GM08714 (cell line): ENCODE measurements around the gene OR10A4.
"Not testable (repeated sequence)": the region's sequence is repeated elsewhere in the genome, so short reads cannot be mapped to it uniquely, and the experiment has no call there.

Experiments used
- H3K4me3 ChIP-seq: fragments of 200-500 bp; sonication (Bioruptor generic); 2 replicates; pipeline ENCODE4 v1.5.1; 2014; ENCODE audit warnings: mild to moderate bottlenecking, low read length, inconsistent platforms
- ZNF274 ChIP-seq: IDR thresholded peaks from 2 replicates; pipeline ENCODE4 v1.6.1; 2012; ENCODE audit warnings: mild to moderate bottlenecking, low read depth, low read length

Gene OR10A4

GRCh38 chr11:6876325-6876724 lies at the start of gene OR10A4:
Gene OR10A4 (plus strand): TSS chr11:6876625. CDS start chr11:6876648, 23 bp downstream.
- no peak within 1 kb of the TSS for H3K4me3 ChIP-seq
- no peak for TF ChIP-seq ZNF274

- TF ChIP-seq ZNF274, result no peak
Observed at GRCh38 chr11:6828103-6828502, 48.3 kb upstream of the OR10A4 start.

GRCh38 chr11:6833356-6833755 lies 43.1 kb upstream of the OR10A4 start:
- no peak for TF ChIP-seq ZNF274

More at GRCh38 chr11:6828103-6828502, 48.3 kb upstream of the OR10A4 start:
- H3K4me3 ChIP-seq, result no peak overlapping the region

GRCh38 chr11:6834021-6834420 lies 42.4 kb upstream of the OR10A4 start:
- TF ChIP-seq ZNF274, result no peak
- H3K4me3 ChIP-seq, result no peak overlapping the region

More at GRCh38 chr11:6833356-6833755, 43.1 kb upstream of the OR10A4 start:
- no peak overlapping the region for H3K4me3 ChIP-seq

GRCh38 chr11:6841694-6842093 lies 34.7 kb upstream of the OR10A4 start:
- no peak overlapping the region for H3K4me3 ChIP-seq
- no peak for TF ChIP-seq ZNF274

GRCh38 chr11:6843670-6844069 lies 32.8 kb upstream of the OR10A4 start:
- H3K4me3 ChIP-seq, result no peak overlapping the region
- TF ChIP-seq ZNF274, result no peak

- no peak overlapping the region for H3K4me3 ChIP-seq
- TF ChIP-seq ZNF274, result no peak
Observed at GRCh38 chr11:6844356-6844755, 32.1 kb upstream of the OR10A4 start.

GRCh38 chr11:6845383-6845782 lies 31.0 kb upstream of the OR10A4 start, which contains the start of gene OR10A5:
Gene OR10A5 (plus strand): TSS chr11:6845683. CDS start chr11:6845683, 0 bp downstream.
- H3K4me3 ChIP-seq, result no peak within 1 kb of the TSS
- no peak for TF ChIP-seq ZNF274

- no peak for TF ChIP-seq ZNF274
- no peak overlapping the region for H3K4me3 ChIP-seq
Observed at GRCh38 chr11:6850526-6850925, 25.9 kb upstream of the OR10A4 start.

- not testable (repeated sequence) for H3K4me3 ChIP-seq
Observed at GRCh38 chr11:6854801-6855200, 21.6 kb upstream of the OR10A4 start.

GRCh38 chr11:6855971-6856541 lies 20.4 kb upstream of the OR10A4 start:
- TF ChIP-seq ZNF274, result no peak
- no peak overlapping the region for H3K4me3 ChIP-seq

GRCh38 chr11:6856871-6857270 lies 19.6 kb upstream of the OR10A4 start:
- no peak overlapping the region for H3K4me3 ChIP-seq
- no peak for TF ChIP-seq ZNF274

GRCh38 chr11:6862961-6863360 lies 13.5 kb upstream of the OR10A4 start, which contains the start of gene OR10A2:
Gene OR10A2 (plus strand): TSS chr11:6863057. CDS start chr11:6869755, 6,698 bp downstream.
- no peak within 1 kb of the TSS for H3K4me3 ChIP-seq
- TF ChIP-seq ZNF274, result no peak

GRCh38 chr11:6864438-6864837 lies 12.0 kb upstream of the OR10A4 start:
- TF ChIP-seq ZNF274, result no peak
- no peak overlapping the region for H3K4me3 ChIP-seq

GRCh38 chr11:6871278-6871677 lies 5.1 kb upstream of the OR10A4 start:
- no peak for TF ChIP-seq ZNF274
- no peak overlapping the region for H3K4me3 ChIP-seq

GRCh38 chr11:6875761-6876160 lies 664 bp upstream of the OR10A4 start:
- H3K4me3 ChIP-seq, result no peak overlapping the region
- no peak for TF ChIP-seq ZNF274
